WTC11 (cell line): ENCODE data around the gene DRD2. TPM values are rescaled to one million over a fixed set of nuclear protein-coding genes. Genes with fewer than 3 reads are reported as not detected.

Source experiments
- ARID4B ChIP-seq: sonication (generic); formaldehyde crosslinking; IDR thresholded peaks from 2 replicates; pipeline ENCODE4 v1.8.0; 2023; ENCODE audit warnings: missing genetic modification reagents, mild to moderate bottlenecking, borderline replicate concordance
- ATF1 ChIP-seq: sonication (generic); formaldehyde crosslinking; IDR thresholded peaks from 2 replicates; pipeline ENCODE4 v1.8.1; 2023; ENCODE audit warnings: mild to moderate bottlenecking, moderate library complexity, missing genetic modification reagents
- CREM ChIP-seq: sonication (generic); formaldehyde crosslinking; IDR thresholded peaks from 2 replicates; pipeline ENCODE4 v1.8.1; 2022; ENCODE audit warnings: mild to moderate bottlenecking, missing genetic modification reagents, moderate library complexity
- E2F4 ChIP-seq: sonication (generic); formaldehyde crosslinking; IDR thresholded peaks from 2 replicates; pipeline ENCODE4 v1.8.1; 2022; ENCODE audit warnings: low read depth, mild to moderate bottlenecking, moderate library complexity, missing genetic modification reagents, borderline replicate concordance
- ERG ChIP-seq: fragments of 250-450 bp; sonication (Bioruptor Pico); IDR thresholded peaks from 2 replicates; pipeline ENCODE4 v1.8.0; 2021; ENCODE audit warnings: mild to moderate bottlenecking
- FOXP1 ChIP-seq: sonication (generic); formaldehyde crosslinking; IDR thresholded peaks from 2 replicates; pipeline ENCODE4 v1.8.0; 2022; ENCODE audit warnings: missing genetic modification reagents, mild to moderate bottlenecking, moderate library complexity, borderline replicate concordance
- HMGXB4 ChIP-seq: sonication (generic); formaldehyde crosslinking; IDR thresholded peaks from 2 replicates; pipeline ENCODE4 v1.8.1; 2023; ENCODE audit warnings: mild to moderate bottlenecking, moderate library complexity, missing genetic modification reagents
- MLX ChIP-seq: sonication (generic); formaldehyde crosslinking; IDR thresholded peaks from 2 replicates; pipeline ENCODE4 v1.8.1; 2023; ENCODE audit warnings: mild to moderate bottlenecking, missing genetic modification reagents, moderate library complexity
- MXD4 ChIP-seq: fragments of 250-450 bp; sonication (Bioruptor Pico); IDR thresholded peaks from 2 replicates; pipeline ENCODE4 v1.8.0; 2021; ENCODE audit warnings: mild to moderate bottlenecking, moderate library complexity, borderline replicate concordance
- MYBL2 ChIP-seq: sonication (generic); formaldehyde crosslinking; IDR thresholded peaks from 2 replicates; pipeline ENCODE4 v1.8.1; 2023; ENCODE audit warnings: mild to moderate bottlenecking, moderate library complexity, missing genetic modification reagents
- RORB ChIP-seq: fragments of 250-450 bp; sonication (Bioruptor Pico); IDR thresholded peaks from 2 replicates; pipeline ENCODE4 v1.9.0; 2021; ENCODE audit warnings: mild to moderate bottlenecking
- SMAD4 ChIP-seq: sonication (generic); formaldehyde crosslinking; IDR thresholded peaks from 2 replicates; pipeline ENCODE4 v1.8.0; 2022; ENCODE audit warnings: mild to moderate bottlenecking, missing genetic modification reagents
- SP1 ChIP-seq: sonication (generic); formaldehyde crosslinking; conservative IDR thresholded peaks from 2 replicates; pipeline ENCODE4 v1.8.1; 2022; ENCODE audit warnings: missing genetic modification reagents
- TEAD1 ChIP-seq: sonication (generic); formaldehyde crosslinking; IDR thresholded peaks from 2 replicates; pipeline ENCODE4 v1.8.0; 2022; ENCODE audit warnings: mild to moderate bottlenecking, missing genetic modification reagents
- USF1 ChIP-seq: sonication (generic); formaldehyde crosslinking; IDR thresholded peaks from 2 replicates; pipeline ENCODE4 v1.8.0; 2022; ENCODE audit warnings: mild to moderate bottlenecking, missing genetic modification reagents
- ZBTB43 ChIP-seq: sonication (generic); formaldehyde crosslinking; IDR thresholded peaks from 2 replicates; pipeline ENCODE4 v1.8.1; 2023; ENCODE audit warnings: mild to moderate bottlenecking, missing genetic modification reagents
- ZNF121 ChIP-seq: sonication (generic); formaldehyde crosslinking; IDR thresholded peaks from 2 replicates; pipeline ENCODE4 v1.8.0; 2023; ENCODE audit warnings: missing genetic modification reagents
- ZNF138 ChIP-seq: sonication (generic); formaldehyde crosslinking; conservative IDR thresholded peaks from 2 replicates; pipeline ENCODE4 v1.8.1; 2022; ENCODE audit warnings: mild to moderate bottlenecking, moderate library complexity, missing genetic modification reagents
- ZNF219 ChIP-seq: sonication (generic); formaldehyde crosslinking; IDR thresholded peaks from 2 replicates; pipeline ENCODE4 v1.8.0; 2023; ENCODE audit warnings: missing genetic modification reagents, mild to moderate bottlenecking, borderline replicate concordance
- ZNF232 ChIP-seq: sonication (generic); formaldehyde crosslinking; IDR thresholded peaks from 2 replicates; pipeline ENCODE4 v1.8.0; 2022; ENCODE audit warnings: mild to moderate bottlenecking, missing genetic modification reagents
- ZNF281 ChIP-seq: sonication (generic); formaldehyde crosslinking; IDR thresholded peaks from 2 replicates; pipeline ENCODE4 v1.8.0; 2023; ENCODE audit warnings: mild to moderate bottlenecking, missing genetic modification reagents
- total RNA-seq: library from RNA; stranded (reverse); gene quantifications from 3 replicates; pipeline ENCODE4 v1.2.3, GENCODE V29; 2021

DRD2 gene
- total RNA-seq, 1 experiment from 2014 or later, result 0.20 TPM

- TF ChIP-seq ARID4B (CRISPR knock-in tag), result peak; percentile 98
- TF ChIP-seq USF1, result peak; percentile 65
- peak; percentile 81; the same call in 1 of the 2 replicates for TF ChIP-seq ZNF219 (CRISPR knock-in tag)
- TF ChIP-seq HMGXB4 (CRISPR knock-in tag), result 0 out of 2 replicates have a peak, but pooled peaks have one; percentile 26
- no peak for TF ChIP-seq ERG (CRISPR knock-in tag)
- TF ChIP-seq CREM (CRISPR knock-in tag), result peak; percentile 63; the same call in 1 of the 2 replicates
- 0 out of 2 replicates have a peak, but pooled peaks have one; percentile 47 for TF ChIP-seq ZNF138 (CRISPR knock-in tag)
- 0 out of 2 replicates have a peak, but pooled peaks have one; percentile 59 for TF ChIP-seq ZNF281 (CRISPR knock-in tag)
- TF ChIP-seq MXD4 (CRISPR knock-in tag), result no peak
- TF ChIP-seq MLX (CRISPR knock-in tag), result peak; percentile 50; the same call in 1 of the 2 replicates
- TF ChIP-seq FOXP1, result peak; percentile 82
- TF ChIP-seq ATF1, result 0 out of 2 replicates have a peak, but pooled peaks have one; percentile 61
- peak; percentile 97 for TF ChIP-seq TEAD1
- peak; percentile 69; the same call in 1 of the 2 replicates for TF ChIP-seq SMAD4 (CRISPR knock-in tag)
- TF ChIP-seq ZBTB43, result peak; percentile 78; the same call in 1 of the 2 replicates
- TF ChIP-seq ZNF121 (CRISPR knock-in tag), result no peak
- TF ChIP-seq E2F4 (CRISPR knock-in tag), result 0 out of 2 replicates have a peak, but pooled peaks have one; percentile 69
- peak; percentile 72; the same call in 1 of the 2 replicates for TF ChIP-seq MYBL2 (CRISPR knock-in tag)
- TF ChIP-seq RORB (CRISPR knock-in tag), result no peak
- peak; percentile 69; the same call in 1 of the 2 replicates for TF ChIP-seq SP1 (CRISPR knock-in tag)
- TF ChIP-seq ZNF232, result peak; percentile 98
Observed at GRCh38 chr11:113474362-113475159, 637 bp downstream of the DRD2 start (continued).
